Adrenal gland (tissue), 12 donors: ENCODE measurements around the gene GRIFIN. TPM values are rescaled to one million over a fixed set of nuclear protein-coding genes. Genes with fewer than 3 reads are reported as not detected.
A peak's percentile ranks its signal among the peaks of the same experiment; 100 is the strongest.

Experiments
- DNase-seq, 7 donors: peaks; one replicate each; pipeline ENCODE4 v3.0.0-alpha.2; 2019 to 2020
- H3K27ac ChIP-seq, 5 donors: fragments of 200-600 bp; sonication (generic) in 4 of 5; 1 replicate in 3 of 5; 2 replicates in 2 of 5; pipeline versions ENCODE4 v1.5.1 to v1.8.0; 2016 to 2020; ENCODE audit warnings: mild to moderate bottlenecking in 1 of 5
- H3K27me3 ChIP-seq: fragments of 200-600 bp; 2 replicates; pipeline ENCODE4 v1.8.0; 2021
- H3K36me3 ChIP-seq, 2 donors: fragments of 200-600 bp; replicated peaks in 1 of 2; 1 replicate in 1 of 2; 2 replicates in 1 of 2; pipeline versions ENCODE4 v1.5.1 to v1.8.0; 2018 to 2022
- H3K4me1 ChIP-seq, 2 donors: fragments of 200-600 bp; replicated peaks in 1 of 2; 1 replicate in 1 of 2; 2 replicates in 1 of 2; pipeline versions ENCODE4 v1.5.1 to v1.8.0; 2018 to 2021
- H3K4me3 ChIP-seq, 4 donors: fragments of 200-600 bp; sonication (generic) in 3 of 4; one replicate each; pipeline ENCODE4 v1.5.1; 2016 to 2018
- H3K9me3 ChIP-seq, 3 donors: fragments of 200-600 bp; sonication (generic) in 1 of 3; replicated peaks in 1 of 3; 1 replicate in 2 of 3; 2 replicates in 1 of 3; pipeline versions ENCODE4 v1.5.1 to v1.8.0; 2016 to 2021
- POLR2A ChIP-seq, 2 donors: fragments of 450-650 bp; IDR thresholded peaks; one replicate each; pipeline ENCODE4 v1.6.1; 2017; ENCODE audit warnings: antibody characterized with exemption in 2 of 2, mild to moderate bottlenecking in 2 of 2, moderate library complexity in 1 of 2
- WGBS, 4 donors: extraction: QIAGEN DNeasy Blood & Tissue Kit in 2 of 4; methylation state at CpG; one replicate each; pipeline versions ENCODE4 v1.1.5 to v1.1.7; 2013 to 2017; 5-methylcytosine and 5-hydroxymethylcytosine counted together
- intact Hi-C, 2 donors: fragments of 100-400 bp; cut with DNase I; formaldehyde crosslinking; loops; one replicate each; pipeline versions ENCODE4 v1.14.1 to v1.15.0; 2022 to 2023
- polyA plus RNA-seq, 3 donors: library from polyadenylated mRNA; stranded (reverse); fragments of 200-250 nt in 2 of 3; fragments of 350-450 nt in 1 of 3; fragmentation: Illumina TruSeq in 1 of 3; extraction: RNeasy Lipid Tissue Mini Kit (QIAGEN cat#74804) in 1 of 3; gene quantifications; one replicate each; pipeline ENCODE4 v1.2.3, GENCODE V29; 2013 to 2014
- total RNA-seq, 9 donors: library from RNA; depleted of rRNA in 4 of 9; stranded (reverse); fragments of >200 nt in 4 of 9; fragments of 120-200 nt in 1 of 9; fragmentation: NEBNext Ultra II Directional in 1 of 9; extraction: Animal tissue kit (Norgen Biotek cat#: 25700) in 1 of 9; gene quantifications; one replicate each; pipeline versions ENCODE4 v1.1.0 to v1.2.4, GENCODE V29; 2013 to 2023
- TF ChIP-seq, protein P1 (sequence below), 6 experiments: fragments of 450-650 bp in 4 of 6; fragments of 200-600 bp in 2 of 6; sonication (generic) in 1 of 6; IDR thresholded peaks; 1 replicate in 5 of 6; 2 replicates in 1 of 6; pipeline versions ENCODE4 v1.5.1 to v1.8.0; 2016 to 2021; ENCODE audit warnings: antibody characterized with exemption in 6 of 6, mild to moderate bottlenecking in 2 of 6, moderate library complexity in 1 of 6
- donor health status: healthy with polysubstance abuse.
- donor health status: Bipolar disorder and iron deficiency.
- donor health status: DM: yes; HTN: yes; CAD: no.
- donor health status: DM: no; HTN: no; CAD: no.
- donor health status: DM: no; HTN: no; CAD: no.
- donor health status: DM: yes; HTN: yes; CAD: no.

GRIFIN gene
- total and polyA plus RNA-seq, 12 donors = not detected

DNA sequence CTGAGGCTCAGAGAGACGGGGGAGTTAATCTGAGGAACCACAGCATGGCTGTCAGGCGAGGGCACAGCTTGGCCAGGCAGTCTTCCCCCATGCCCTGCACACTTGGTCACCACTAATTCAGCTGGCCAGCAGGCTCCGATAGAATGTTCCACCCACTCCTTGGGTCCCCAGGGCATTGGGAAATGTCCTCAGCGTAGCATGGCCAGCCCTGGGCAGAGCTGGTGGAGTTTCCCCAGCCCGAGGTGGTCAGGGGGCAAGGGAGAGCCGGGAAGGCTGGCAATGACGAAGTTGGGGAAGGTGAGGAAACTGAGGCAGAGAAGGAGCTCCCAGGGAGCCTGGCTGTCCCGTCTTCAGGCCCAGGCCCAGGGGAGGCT lies 12.1 kb upstream of the GRIFIN start:
- H3K27ac ChIP-seq = peak overlapping the region in 2 of 5 donors; percentile 13 to 66
- intact Hi-C loops = no loop called here
- H3K9me3 ChIP-seq = no peaks in the 10 kb centered on the region
- no peaks in the 10 kb centered on the region for H3K36me3 ChIP-seq
- no peak overlapping the region for H3K4me3 ChIP-seq
- no peaks in the 10 kb centered on the region for H3K4me1 ChIP-seq
- DNase-seq = peak in 4 of 7 donors; percentile 17 to 67 (median 38)
- H3K27me3 ChIP-seq = no peaks in the 10 kb centered on the region
- TF ChIP-seq POLR2A (IDR thresholded peaks at IDR 0.05) = no peak
- TF ChIP-seq, protein P1, sequence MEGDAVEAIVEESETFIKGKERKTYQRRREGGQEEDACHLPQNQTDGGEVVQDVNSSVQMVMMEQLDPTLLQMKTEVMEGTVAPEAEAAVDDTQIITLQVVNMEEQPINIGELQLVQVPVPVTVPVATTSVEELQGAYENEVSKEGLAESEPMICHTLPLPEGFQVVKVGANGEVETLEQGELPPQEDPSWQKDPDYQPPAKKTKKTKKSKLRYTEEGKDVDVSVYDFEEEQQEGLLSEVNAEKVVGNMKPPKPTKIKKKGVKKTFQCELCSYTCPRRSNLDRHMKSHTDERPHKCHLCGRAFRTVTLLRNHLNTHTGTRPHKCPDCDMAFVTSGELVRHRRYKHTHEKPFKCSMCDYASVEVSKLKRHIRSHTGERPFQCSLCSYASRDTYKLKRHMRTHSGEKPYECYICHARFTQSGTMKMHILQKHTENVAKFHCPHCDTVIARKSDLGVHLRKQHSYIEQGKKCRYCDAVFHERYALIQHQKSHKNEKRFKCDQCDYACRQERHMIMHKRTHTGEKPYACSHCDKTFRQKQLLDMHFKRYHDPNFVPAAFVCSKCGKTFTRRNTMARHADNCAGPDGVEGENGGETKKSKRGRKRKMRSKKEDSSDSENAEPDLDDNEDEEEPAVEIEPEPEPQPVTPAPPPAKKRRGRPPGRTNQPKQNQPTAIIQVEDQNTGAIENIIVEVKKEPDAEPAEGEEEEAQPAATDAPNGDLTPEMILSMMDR (IDR thresholded peaks at IDR 0.05) = no peak
- 58 to 72% (median 65%) methylated on average over 5 to 8 of the region's 8 CpGs for WGBS, 4 donors

DNA sequence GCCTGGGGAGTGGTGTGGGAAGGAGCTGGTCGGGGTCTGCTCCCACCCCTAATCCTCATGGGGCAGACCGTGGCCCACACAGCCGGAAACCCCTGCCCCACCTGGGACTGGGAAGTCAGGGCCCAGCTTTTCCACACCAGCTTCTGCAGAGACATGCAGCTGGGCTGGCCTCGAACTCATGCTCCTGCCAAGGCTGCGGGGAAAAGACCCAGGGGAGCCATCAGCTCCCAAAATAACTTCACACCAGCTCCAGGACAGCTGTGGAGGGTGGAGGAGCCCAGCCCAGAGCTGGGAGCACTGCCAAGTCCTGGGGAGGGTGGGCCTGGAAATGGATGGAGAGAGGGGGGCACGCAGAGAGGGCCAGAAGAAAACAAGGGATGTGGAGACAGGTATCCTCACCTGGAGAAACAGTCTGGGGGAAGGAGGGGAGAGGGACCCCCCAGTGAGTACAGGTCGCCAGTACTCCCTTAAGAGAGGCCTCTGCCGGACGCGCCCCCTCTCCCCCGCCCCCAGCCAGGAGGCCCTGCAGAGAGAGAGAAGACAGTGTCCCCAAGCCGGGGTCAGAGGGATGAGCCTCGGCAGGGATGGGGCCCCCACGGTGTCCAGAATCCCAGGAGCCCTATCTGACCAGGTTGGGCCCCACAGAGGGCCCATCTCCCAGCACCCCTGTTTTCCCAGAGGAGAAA lies 11.5 kb upstream of the GRIFIN start:
- Histone ChIP-seq H3K4me3 (no peak overlapping the region), H3K9me3 (no peaks in the 10 kb centered on the region), H3K27ac (peak overlapping the region in 2 of 5 donors; percentile 13 to 66), H3K36me3 (no peaks in the 10 kb centered on the region), H3K4me1 (no peaks in the 10 kb centered on the region), H3K27me3 (no peaks in the 10 kb centered on the region)
- intact Hi-C loops = no loop called here
- DNase-seq = peak in 1 of 7 donors; percentile 25
- WGBS, 4 donors = 42 to 61% (median 55%) methylated on average over 7 to 14 of the region's 14 CpGs
- TF ChIP-seq POLR2A (IDR thresholded peaks at IDR 0.05) = no peak
- TF ChIP-seq, protein P1 (IDR thresholded peaks at IDR 0.05) = no peak

DNA sequence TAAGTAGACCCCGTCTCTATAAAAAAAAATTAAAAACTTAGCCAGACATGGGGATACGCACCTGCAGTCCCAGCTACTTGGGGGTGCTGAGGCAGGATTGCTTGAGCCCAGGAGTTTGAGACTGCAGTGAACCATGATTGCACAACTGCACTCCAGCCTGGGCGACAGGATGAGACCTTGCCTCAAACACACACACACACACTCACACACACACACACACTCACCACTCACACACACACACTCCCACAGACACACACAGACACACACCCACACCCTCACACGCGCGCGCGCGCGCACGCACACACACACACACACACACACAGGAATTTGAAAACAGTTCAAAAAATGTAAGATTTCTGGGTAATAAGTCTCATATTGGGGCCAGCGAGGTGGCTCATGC lies 8.7 kb upstream of the GRIFIN start:
- Histone ChIP-seq H3K9me3 (no peaks in the 10 kb centered on the region), H3K4me1 (no peaks in the 10 kb centered on the region), H3K4me3 (no peak overlapping the region), H3K27ac (no peak overlapping the region), H3K27me3 (no peaks in the 10 kb centered on the region), H3K36me3 (no peaks in the 10 kb centered on the region)
- TF ChIP-seq, protein P1 (IDR thresholded peaks at IDR 0.05) = no peak
- no peak for TF ChIP-seq POLR2A (IDR thresholded peaks at IDR 0.05)
- 75 to 88% (median 82%) methylated on average over 12 of the region's 12 CpGs for WGBS, 4 donors
- DNase-seq = no peak
- intact Hi-C loops = no loop called here

DNA sequence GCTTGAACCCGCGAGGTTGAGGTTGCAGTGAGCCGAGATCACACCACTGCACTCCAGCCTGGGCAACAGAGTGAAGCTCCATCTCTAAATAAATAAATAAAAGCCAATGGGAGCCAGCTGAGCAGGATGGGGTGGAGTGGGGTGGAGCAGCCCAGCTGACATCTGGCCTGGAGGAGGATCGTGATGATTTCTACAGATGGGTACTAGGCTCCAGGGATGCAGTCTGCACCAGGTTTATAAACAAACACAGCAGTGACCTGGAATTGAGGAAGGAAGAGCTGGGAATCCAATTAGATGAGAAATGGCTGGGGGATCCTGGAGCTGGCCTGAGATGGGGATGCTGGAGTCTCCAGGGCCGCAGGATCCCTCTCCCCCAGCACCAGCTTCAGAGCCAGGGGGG lies 7.3 kb upstream of the GRIFIN start:
- H3K4me3 ChIP-seq = no peak overlapping the region
- TF ChIP-seq, protein P1 (IDR thresholded peaks at IDR 0.05) = no peak
- no peak for TF ChIP-seq POLR2A (IDR thresholded peaks at IDR 0.05)
- no peak for DNase-seq
- no peaks in the 10 kb centered on the region for H3K9me3 ChIP-seq
- no peaks in the 10 kb centered on the region for H3K36me3 ChIP-seq
- no peaks in the 10 kb centered on the region for H3K27me3 ChIP-seq
- intact Hi-C loops = no loop called here
- peaks cover 0 to 5% of the 10 kb centered on the region in 2 donors for H3K4me1 ChIP-seq
- no peak overlapping the region for H3K27ac ChIP-seq
- WGBS, 4 donors = 70 to 78% (median 72%) methylated on average over 5 of the region's 5 CpGs
